NCI-H345 (cell line): Measurements from ENCODE around the gene PCDH20.
"Not testable (repeated sequence)": the region's sequence is repeated elsewhere in the genome, so short reads cannot be mapped to it uniquely, and the experiment has no call there.

Experiments used
- DNase-seq: peaks from one replicate; lab custom pipeline; 2025; lab: John Stamatoyannopoulos, UW

PCDH20 gene

GRCh38 chr13:61415749-61416148 lies at the start of gene PCDH20:
PCDH20 (minus strand) TSS chr13:61415849; CDS start chr13:61415158, 691 bp downstream.
- DNase-seq, result no peak

- peak; percentile 35 for DNase-seq
These were observed 47.4 kb upstream of the PCDH20 start for GRCh38 chr13:61463024-61463423.

GRCh38 chr13:61453121-61453520 lies 37.5 kb upstream of the PCDH20 start:
- no peak for DNase-seq

- DNase-seq, result no peak
These were observed 16.4 kb upstream of the PCDH20 start for GRCh38 chr13:61432029-61432428.

- DNase-seq, result no peak
These were observed 8.3 kb upstream of the PCDH20 start for GRCh38 chr13:61423915-61424314.

GRCh38 chr13:61417086-61417570 lies 1.5 kb upstream of the PCDH20 start:
- DNase-seq, result peak; percentile 12

- DNase-seq, result peak; percentile 67
These were observed 459 bp downstream of the PCDH20 start for GRCh38 chr13:61415058-61415721.

- no peak for DNase-seq
These were observed 977 bp downstream of the PCDH20 start for GRCh38 chr13:61414686-61415057.

- DNase-seq, result peak; percentile 23
These were observed 1.8 kb downstream of the PCDH20 start for GRCh38 chr13:61413572-61414535.

DNA sequence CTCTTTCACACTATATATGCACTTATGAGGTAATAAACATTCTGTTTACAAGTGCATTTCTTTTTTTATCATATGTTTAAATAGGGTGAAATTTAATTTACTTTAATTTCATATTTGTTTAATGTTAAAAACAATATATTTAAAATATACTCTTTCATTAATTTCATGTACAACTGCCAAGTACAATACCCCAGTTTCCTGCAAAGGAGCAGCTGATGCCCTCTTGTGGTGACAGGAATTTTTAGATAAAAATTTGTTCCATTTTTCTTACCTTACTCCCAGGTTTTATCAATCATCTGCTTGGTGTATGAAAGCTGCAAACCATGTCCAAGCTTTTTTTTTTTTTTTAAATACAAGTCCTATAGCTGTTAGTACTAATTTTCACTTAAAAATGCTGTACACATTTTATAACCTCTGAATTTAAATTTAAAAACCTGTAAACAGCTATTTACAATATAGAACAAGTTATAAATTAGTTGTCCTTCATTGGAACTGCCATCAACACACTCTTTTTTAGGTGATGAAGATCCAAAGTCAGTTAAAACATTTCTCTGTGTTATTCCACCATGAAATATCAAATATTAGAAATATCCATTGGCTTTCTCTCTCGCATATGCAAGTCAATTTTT lies 4.9 kb downstream of the PCDH20 start:
- DNase-seq, result peak; percentile 38

GRCh38 chr13:61410266-61410665 lies 5.4 kb downstream of the PCDH20 start:
- DNase-seq, result no peak

GRCh38 chr13:61408571-61408970 lies 7.1 kb downstream of the PCDH20 start:
- DNase-seq, result no peak

DNA sequence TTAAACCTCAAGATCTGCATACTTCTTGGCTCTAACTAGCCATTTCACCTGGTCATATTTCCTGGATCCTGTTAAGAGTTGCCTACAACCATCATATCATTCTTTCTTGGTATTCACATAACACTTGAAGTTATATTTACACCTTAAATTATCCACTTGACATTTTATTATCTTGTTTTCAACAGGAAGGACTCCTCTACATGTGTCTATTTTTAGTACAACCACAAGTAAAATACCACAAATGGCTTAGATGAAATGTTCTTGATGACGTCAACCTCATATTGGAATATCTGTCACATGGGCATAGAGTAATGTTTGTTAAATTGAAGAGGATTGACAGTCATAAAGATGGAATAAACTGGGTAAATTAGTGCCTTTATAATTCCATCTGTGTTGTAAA lies 9.4 kb downstream of the PCDH20 start:
- DNase-seq, result no peak

- no peak for DNase-seq
These were observed 19.5 kb downstream of the PCDH20 start for GRCh38 chr13:61396121-61396520.

GRCh38 chr13:61391426-61391825 lies 24.2 kb downstream of the PCDH20 start:
- no peak for DNase-seq

- DNase-seq, result no peak
These were observed 28.0 kb downstream of the PCDH20 start for GRCh38 chr13:61387694-61388093.

DNA sequence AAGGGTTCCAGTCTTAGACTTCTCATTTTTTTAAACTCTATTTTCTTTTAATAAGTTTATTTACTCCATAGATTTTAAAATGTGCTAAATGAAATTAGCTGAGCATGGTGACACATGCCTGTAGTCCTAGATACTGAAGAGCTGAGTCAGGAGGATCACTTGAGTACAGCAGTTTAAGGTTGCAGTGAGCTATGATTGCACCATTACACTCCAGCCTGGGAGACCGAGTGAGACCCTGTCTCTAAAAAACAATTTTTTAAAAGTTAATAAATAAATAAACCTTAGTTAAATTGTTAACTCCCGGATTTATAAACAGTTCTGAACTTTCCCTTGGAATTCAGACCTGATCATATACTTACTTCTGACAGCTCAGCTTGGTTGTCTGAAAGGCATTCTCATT lies 32.5 kb downstream of the PCDH20 start:
- DNase-seq, result no peak

DNA sequence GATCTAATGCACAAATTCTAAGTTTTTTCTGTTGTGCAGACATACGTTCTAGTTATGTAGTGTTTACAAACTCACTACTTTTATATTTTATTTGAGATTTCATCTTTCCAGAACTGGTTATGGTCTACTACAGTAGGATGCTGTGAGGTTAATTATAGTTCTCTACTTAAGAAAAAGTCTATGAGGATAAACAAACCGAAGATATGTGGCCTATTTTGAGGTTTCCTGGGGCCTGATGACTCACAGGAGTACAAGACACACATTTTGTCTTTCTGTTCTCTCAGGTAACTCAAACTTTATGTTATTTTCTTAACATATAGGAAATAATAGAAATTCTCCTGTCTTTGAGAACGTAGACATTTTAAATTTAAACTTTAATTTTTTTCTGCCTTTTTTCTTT lies 45.1 kb downstream of the PCDH20 start:
- no peak for DNase-seq

DNA sequence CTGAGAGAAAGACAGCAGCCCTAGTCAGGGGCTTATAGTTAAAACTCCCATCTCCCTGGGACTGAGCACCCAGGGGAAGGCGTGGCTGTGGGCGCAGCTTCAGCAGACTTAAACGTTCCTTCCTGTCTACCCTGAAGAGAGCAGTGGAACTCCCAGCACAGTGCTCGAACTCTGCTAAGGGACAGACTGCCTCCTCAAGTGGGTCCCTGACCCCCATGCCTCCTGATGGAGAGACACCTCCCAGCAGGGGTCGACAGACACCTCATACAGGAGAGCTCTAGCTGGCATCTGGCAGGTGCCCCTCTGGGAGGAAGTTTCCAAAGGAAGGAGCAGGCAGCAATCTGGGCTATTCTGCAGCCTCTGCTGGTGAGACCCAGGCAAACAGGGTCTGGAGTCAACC lies 51.0 kb downstream of the PCDH20 start:
- DNase-seq, result not testable (repeated sequence)

DNA sequence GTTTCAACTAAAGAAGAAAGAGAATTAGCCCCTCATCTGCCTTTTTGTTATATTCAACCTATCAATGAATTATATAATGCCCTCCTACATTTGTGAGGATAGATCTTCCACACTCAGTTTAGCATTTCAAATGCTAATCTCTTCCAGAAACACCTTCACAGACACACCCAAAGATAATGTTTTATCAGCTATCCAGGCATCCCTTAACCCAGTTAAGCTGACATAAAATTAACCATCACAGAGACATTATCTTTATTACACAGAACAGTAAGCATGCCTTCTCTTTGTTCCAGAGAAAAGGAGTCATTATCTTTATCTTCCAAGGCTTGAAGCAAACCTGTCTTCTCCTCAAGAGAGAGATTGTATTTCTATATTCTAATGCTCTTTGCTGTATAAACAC lies 53.1 kb downstream of the PCDH20 start:
- no peak for DNase-seq
